ENCODE measurements around the gene KIF26B. TPM values are rescaled to one million over a fixed set of nuclear protein-coding genes. Genes with fewer than 3 reads are reported as not detected.

KIF26B gene
- total RNA-seq, 2 experiments from 2014 or later = not detected

DNA sequence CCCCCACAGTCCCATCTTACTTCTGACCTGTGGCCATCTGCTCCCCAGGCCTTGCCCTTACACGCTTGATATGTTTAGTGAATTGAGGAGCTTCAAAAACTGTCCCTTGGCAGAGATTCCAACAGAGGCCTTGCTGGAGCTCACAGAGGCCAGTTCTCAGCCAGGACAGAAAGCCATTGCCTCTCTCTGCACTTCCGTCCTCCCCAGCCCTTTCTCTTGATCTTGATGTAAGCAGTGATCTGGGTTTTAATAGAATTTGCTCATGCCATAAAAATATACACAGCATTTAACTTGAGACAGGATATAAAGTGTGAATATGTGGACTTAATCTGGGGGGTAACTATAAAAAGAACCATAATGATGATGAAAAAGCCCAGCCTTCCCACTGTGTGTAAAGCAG lies 453.5 kb downstream of the KIF26B start:
- POLR2A ChIA-PET = no interaction called here
- BruUV-seq (replicated peaks) = no TSS peak

DNA sequence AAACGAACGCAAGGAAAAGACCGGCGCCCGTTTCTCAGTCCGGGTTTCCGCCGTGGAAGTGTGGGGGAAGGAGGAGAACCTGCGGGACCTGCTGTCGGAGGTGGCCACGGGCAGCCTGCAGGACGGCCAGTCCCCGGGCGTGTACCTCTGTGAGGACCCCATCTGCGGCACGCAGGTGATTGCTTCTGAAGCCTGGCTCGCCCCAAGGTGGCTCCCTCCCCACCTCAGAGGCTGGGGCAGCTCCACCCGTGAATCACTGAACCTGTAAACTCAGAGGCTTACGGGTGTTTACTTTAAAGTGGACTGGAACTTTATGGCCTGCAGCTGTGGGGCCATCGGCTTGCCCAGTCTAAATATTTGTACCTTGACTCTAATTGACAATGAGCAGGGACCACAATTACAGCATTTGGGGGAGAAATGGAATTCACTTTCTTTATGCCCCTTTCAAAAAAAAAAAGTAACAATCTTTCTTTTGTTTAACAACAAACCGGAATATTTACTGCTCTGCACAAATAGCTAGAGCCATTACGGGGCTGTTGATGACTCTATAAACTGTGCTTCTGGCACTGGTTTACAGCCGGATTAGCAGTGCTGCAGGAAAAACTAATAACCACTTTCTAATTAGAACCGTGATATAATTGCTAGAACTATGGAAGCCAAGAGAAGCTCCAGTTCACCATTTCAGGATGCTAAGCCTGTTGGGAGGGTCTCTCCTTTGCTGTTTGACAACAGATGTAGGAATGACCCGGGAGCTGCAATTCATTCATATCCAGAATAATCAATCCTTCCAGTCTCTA lies 454.8 kb downstream of the KIF26B start:
- H3K4me1 ChIP-seq (ENCODE audit: insufficient read depth, low read length, poor library complexity, severe bottlenecking) = no peaks in the 10 kb centered on the region
- intact Hi-C loops (cut with micrococcal nuclease; ENCODE audit: unreplicated experiment) = no loop called here
- H4K20me1 ChIP-seq (ENCODE audit: insufficient read depth, low read length) = no peaks in the 10 kb centered on the region
- BruUV-seq (replicated peaks) = no TSS peak
- TF ChIP-seq EZH2phosphoT487 (IDR thresholded peaks at IDR 0.05; ENCODE audit: borderline replicate concordance, low read depth, low read length) (no peak), CTCF (conservative IDR thresholded peaks at IDR 0.05; ENCODE audit: low read length) (no peak)
- H3K9me3 ChIP-seq (ENCODE audit: low read length) = no peaks in the 10 kb centered on the region
- POLR2A ChIA-PET = no interaction called here
- CTCF ChIA-PET (ENCODE audit: unreplicated experiment) = no interaction called here
- no peaks in the 10 kb centered on the region for H3K9me2 ChIP-seq (ENCODE audit: insufficient read depth, low read length)
- no peak overlapping the region for H2AFZ ChIP-seq (ENCODE audit: low read length)
- DNase-seq (ENCODE audit: low spot score) = no peak
- H3K4me2 ChIP-seq (ENCODE audit: low read length) = no peak overlapping the region
- no peaks in the 10 kb centered on the region for H3K79me2 ChIP-seq (ENCODE audit: insufficient read depth, low read depth, low read length)
- no peaks in the 10 kb centered on the region for H3K36me3 ChIP-seq (ENCODE audit: insufficient read depth, low read length)
- H3K4me3 ChIP-seq (ENCODE audit: low read depth, low read length, poor library complexity, severe bottlenecking) = no peak overlapping the region
- H3K27ac ChIP-seq (ENCODE audit: low read depth, low read length, poor library complexity, severe bottlenecking) = no peak overlapping the region

More for the DNA sequence above, 453.5 kb downstream of the KIF26B start:
- H3K4me2 ChIP-seq (ENCODE audit: low read length) = no peak overlapping the region
- no peak for TF ChIP-seq CTCF (conservative IDR thresholded peaks at IDR 0.05; ENCODE audit: low read length)
- intact Hi-C loops (cut with micrococcal nuclease; ENCODE audit: unreplicated experiment) = no loop called here
- H3K4me1 ChIP-seq (ENCODE audit: insufficient read depth, low read length, poor library complexity, severe bottlenecking) = no peaks in the 10 kb centered on the region
- no peaks in the 10 kb centered on the region for H3K36me3 ChIP-seq (ENCODE audit: insufficient read depth, low read length)
- no peaks in the 10 kb centered on the region for H3K9me3 ChIP-seq (ENCODE audit: low read length)
- CTCF ChIA-PET (ENCODE audit: unreplicated experiment) = no interaction called here
- H3K9me2 ChIP-seq (ENCODE audit: insufficient read depth, low read length) = no peaks in the 10 kb centered on the region
- no peak overlapping the region for H2AFZ ChIP-seq (ENCODE audit: low read length)
- no peak for DNase-seq (ENCODE audit: low spot score)
- H3K79me2 ChIP-seq (ENCODE audit: insufficient read depth, low read depth, low read length) = no peaks in the 10 kb centered on the region
- no peak overlapping the region for H3K4me3 ChIP-seq (ENCODE audit: low read depth, low read length, poor library complexity, severe bottlenecking)
- no peaks in the 10 kb centered on the region for H4K20me1 ChIP-seq (ENCODE audit: insufficient read depth, low read length)
- no peak overlapping the region for H3K27ac ChIP-seq (ENCODE audit: low read depth, low read length, poor library complexity, severe bottlenecking)

GRCh38 chr1:245611251-245611650 lies 456.5 kb downstream of the KIF26B start:
- intact Hi-C loops (cut with micrococcal nuclease; ENCODE audit: unreplicated experiment) = no loop called here
- BruUV-seq (replicated peaks) = no TSS peak

More at GRCh38 chr1:245611251-245611650, 456.5 kb downstream of the KIF26B start:
- Histone ChIP-seq H3K79me2 (ENCODE audit: insufficient read depth, low read depth, low read length) (no peaks in the 10 kb centered on the region), H3K27ac (ENCODE audit: low read depth, low read length, poor library complexity, severe bottlenecking) (no peak overlapping the region), H3K4me3 (ENCODE audit: low read depth, low read length, poor library complexity, severe bottlenecking) (no peak overlapping the region), H3K9me2 (ENCODE audit: insufficient read depth, low read length) (no peaks in the 10 kb centered on the region), H3K9me3 (ENCODE audit: low read length) (no peaks in the 10 kb centered on the region), H3K4me2 (ENCODE audit: low read length) (no peak overlapping the region), H3K4me1 (ENCODE audit: insufficient read depth, low read length, poor library complexity, severe bottlenecking) (no peaks in the 10 kb centered on the region), H3K36me3 (ENCODE audit: insufficient read depth, low read length) (no peaks in the 10 kb centered on the region), H4K20me1 (ENCODE audit: insufficient read depth, low read length) (no peaks in the 10 kb centered on the region), H2AFZ (ENCODE audit: low read length) (no peak overlapping the region)
- POLR2A ChIA-PET = no interaction called here
- CTCF ChIA-PET (ENCODE audit: unreplicated experiment) = no interaction called here
- DNase-seq (ENCODE audit: low spot score) = no peak
- TF ChIP-seq EZH2phosphoT487 (IDR thresholded peaks at IDR 0.05; ENCODE audit: borderline replicate concordance, low read depth, low read length) = no peak
- TF ChIP-seq CTCF (conservative IDR thresholded peaks at IDR 0.05; ENCODE audit: low read length) = no peak

All from OCI-LY7 (cell line).